OCI-LY3 (cell line): Measurements from ENCODE around the gene GAS7.

Experiments
- H2AFZ ChIP-seq: fragments of 200-600, 300-600 bp; shearing (Covaris generic); 2 replicates; pipeline ENCODE4 v1.6.0; 2014; ENCODE audit warnings: antibody characterized with exemption, low read depth, low read length
- H3K27ac ChIP-seq: fragments of 200-600, 300-600 bp; sonication (generic); 2 replicates; pipeline ENCODE4 v1.5.1; 2014; ENCODE audit warnings: mild to moderate bottlenecking, low read length, moderate library complexity, mixed read lengths
- H3K27me3 ChIP-seq: fragments of 200-600, 300-600 bp; sonication (generic); 2 replicates; pipeline ENCODE4 v1.6.1; 2014; ENCODE audit warnings: low read depth, low read length, mixed read lengths
- H3K36me3 ChIP-seq: fragments of 200-600, 300-600 bp; sonication (generic); replicated peaks from 2 replicates; pipeline ENCODE3; 2014; ENCODE audit warnings: low read depth, low read length, mixed read lengths
- H3K4me1 ChIP-seq: fragments of 300-600, 200-600 bp; sonication (generic); 2 replicates; pipeline ENCODE4 v1.6.1; 2014; ENCODE audit warnings: low read length, mixed read lengths
- H3K4me2 ChIP-seq: fragments of 200-600, 300-600 bp; sonication (generic); 2 replicates; pipeline ENCODE4 v1.6.1; 2014; ENCODE audit warnings: low read length, mixed read lengths
- H3K4me3 ChIP-seq: fragments of 300-600, 200-600 bp; sonication (generic); 2 replicates; pipeline ENCODE4 v1.5.1; 2014; ENCODE audit warnings: antibody characterized with exemption, mild to moderate bottlenecking, low read length, moderate library complexity
- H3K79me2 ChIP-seq: fragments of 300-600, 200-600 bp; shearing (Covaris generic); 2 replicates; pipeline ENCODE4 v1.6.1; 2014; ENCODE audit warnings: mild to moderate bottlenecking, low read length, mixed read lengths
- H3K9ac ChIP-seq: fragments of 300-600, 200-600 bp; shearing (Covaris generic); 2 replicates; pipeline ENCODE4 v1.6.0; 2014; ENCODE audit warnings: mild to moderate bottlenecking, low read length, moderate library complexity
- H3K9me3 ChIP-seq: fragments of 200-600, 300-600 bp; shearing (Covaris generic); 2 replicates; pipeline ENCODE4 v1.6.1; 2014; ENCODE audit warnings: low read length, mixed read lengths; ENCODE audit not compliant: insufficient read depth
- H4K20me1 ChIP-seq: fragments of 200-600, 300-600 bp; sonication (generic); 2 replicates; pipeline ENCODE4 v1.6.1; 2016; ENCODE audit warnings: low read length, mixed read lengths; ENCODE audit not compliant: insufficient read depth
- CTCF ChIP-seq: fragments of 200-600, 300-600 bp; sonication (generic); IDR thresholded peaks from 2 replicates; pipeline ENCODE4 v1.5.1; 2014; ENCODE audit warnings: antibody characterized with exemption, low read length, low read depth
- EZH2phosphoT487 ChIP-seq: fragments of 200-600 bp; shearing (Covaris generic); IDR thresholded peaks from 2 replicates; pipeline ENCODE4 v1.6.1; 2018; ENCODE audit warnings: antibody characterized with exemption, mixed run types, low read depth

Gene GAS7

GRCh38 chr17:10062691-10063385, 135.6 kb downstream of the GAS7 start:
- no peaks in the 10 kb centered on the region for H3K9me3 ChIP-seq
- peaks cover 15% of the 10 kb centered on the region for H3K4me1 ChIP-seq
- TF ChIP-seq CTCF (no peak), EZH2phosphoT487 (no peak)
- no peak overlapping the region for H3K27ac ChIP-seq
- no peak overlapping the region for H2AFZ ChIP-seq
- H3K27me3 ChIP-seq = peaks cover 5% of the 10 kb centered on the region
- H3K9ac ChIP-seq = no peak overlapping the region
- H4K20me1 ChIP-seq = no peaks in the 10 kb centered on the region
- no peaks in the 10 kb centered on the region for H3K79me2 ChIP-seq
- peak overlapping the region; percentile 30 for H3K4me3 ChIP-seq
- H3K36me3 ChIP-seq = no peaks in the 10 kb centered on the region
- peak overlapping the region; percentile 56 for H3K4me2 ChIP-seq

- no peak overlapping the region for H3K27ac ChIP-seq
- no peaks in the 10 kb centered on the region for H3K9me3 ChIP-seq
- no peak for TF ChIP-seq CTCF
- TF ChIP-seq EZH2phosphoT487 = no peak
- peaks cover 5% of the 10 kb centered on the region for H3K27me3 ChIP-seq
- no peak overlapping the region for H3K9ac ChIP-seq
- no peaks in the 10 kb centered on the region for H4K20me1 ChIP-seq
- no peaks in the 10 kb centered on the region for H3K36me3 ChIP-seq
- H3K4me2 ChIP-seq = no peak overlapping the region
- no peak overlapping the region for H2AFZ ChIP-seq
- H3K4me1 ChIP-seq = peaks cover 15% of the 10 kb centered on the region
- H3K4me3 ChIP-seq = no peak overlapping the region
- H3K79me2 ChIP-seq = no peaks in the 10 kb centered on the region
Measured at GRCh38 chr17:10061111-10061845, 137.1 kb downstream of the GAS7 start.

GRCh38 chr17:10060526-10060925, 137.9 kb downstream of the GAS7 start:
- no peak overlapping the region for H3K4me3 ChIP-seq
- H3K27ac ChIP-seq = no peak overlapping the region
- H2AFZ ChIP-seq = no peak overlapping the region
- H3K27me3 ChIP-seq = peaks cover 5% of the 10 kb centered on the region
- H3K4me2 ChIP-seq = no peak overlapping the region
- H3K9ac ChIP-seq = no peak overlapping the region
- no peaks in the 10 kb centered on the region for H3K36me3 ChIP-seq
- H4K20me1 ChIP-seq = no peaks in the 10 kb centered on the region
- H3K9me3 ChIP-seq = no peaks in the 10 kb centered on the region
- TF ChIP-seq CTCF (no peak), EZH2phosphoT487 (no peak)
- H3K4me1 ChIP-seq = peaks cover 15% of the 10 kb centered on the region
- no peaks in the 10 kb centered on the region for H3K79me2 ChIP-seq

GRCh38 chr17:10059684-10060211, 138.7 kb downstream of the GAS7 start:
- Histone ChIP-seq H3K4me3 (no peak overlapping the region), H3K9ac (no peak overlapping the region), H3K4me2 (no peak overlapping the region), H3K36me3 (no peaks in the 10 kb centered on the region), H3K9me3 (no peaks in the 10 kb centered on the region), H3K79me2 (no peaks in the 10 kb centered on the region), H4K20me1 (no peaks in the 10 kb centered on the region), H2AFZ (no peak overlapping the region), H3K4me1 (peaks cover 15% of the 10 kb centered on the region), H3K27me3 (peaks cover 5% of the 10 kb centered on the region), H3K27ac (no peak overlapping the region)
- TF ChIP-seq CTCF (no peak), EZH2phosphoT487 (no peak)
